Common myeloid progenitor, CD34-positive (primary cell): ENCODE data around the gene GNB1L.

Experiments used
- CTCF ChIA-PET: fragments of 350-600 bp; sonication (Branson Sonifier 250); formaldehyde crosslinking; loops from one replicate; lab custom pipeline; 2021; ENCODE audit warnings: antibody characterized with exemption; lab: Charles Lee
- POLR2A ChIA-PET: fragments of 350-600 bp; sonication (Branson Sonifier 250); formaldehyde crosslinking; loops from one replicate; lab custom pipeline; 2021; ENCODE audit warnings: antibody characterized with exemption; lab: Charles Lee
- DNase-seq, 3 donors: peaks; one replicate each; pipeline versions ENCODE4 v3.0.0 to v3.0.0-alpha.2; 2013
- H3K27ac ChIP-seq, 2 experiments: 1 replicate in 1 of 2; 2 replicates in 1 of 2; pipeline ENCODE4 v1.7.0; 2013; ENCODE audit warnings: inconsistent platforms in 2 of 2, low read length in 2 of 2, mild to moderate bottlenecking in 2 of 2, low read depth in 1 of 2, moderate library complexity in 1 of 2; ENCODE audit not compliant: severe bottlenecking in 2 of 2, insufficient read depth in 1 of 2, poor library complexity in 1 of 2
- H3K27me3 ChIP-seq, 5 experiments: replicated peaks in 2 of 5; 1 replicate in 3 of 5; 2 replicates in 2 of 5; pipeline versions ENCODE4 v1.6.1 to v1.7.0; 2013; ENCODE audit warnings: low read length in 4 of 5, mild to moderate bottlenecking in 2 of 5, moderate library complexity in 2 of 5, inconsistent platforms in 1 of 5; ENCODE audit not compliant: insufficient read depth in 5 of 5, control insufficient read depth in 4 of 5
- H3K36me3 ChIP-seq, 4 experiments: 1 replicate in 2 of 4; 2 replicates in 2 of 4; pipeline versions ENCODE4 v1.6.1 to v1.7.0; 2013; ENCODE audit warnings: low read length in 3 of 4, control low read depth in 1 of 4, mild to moderate bottlenecking in 1 of 4; ENCODE audit not compliant: control insufficient read depth in 4 of 4, insufficient read depth in 4 of 4
- H3K4me1 ChIP-seq, 4 experiments: 1 replicate in 3 of 4; 2 replicates in 1 of 4; pipeline versions ENCODE4 v1.6.1 to v1.7.1; 2013; ENCODE audit warnings: low read length in 3 of 4, mild to moderate bottlenecking in 3 of 4, control low read depth in 1 of 4, inconsistent platforms in 1 of 4, moderate library complexity in 1 of 4; ENCODE audit not compliant: control insufficient read depth in 4 of 4, insufficient read depth in 4 of 4; ENCODE audit errors: control extremely low read depth in 1 of 4
- H3K4me3 ChIP-seq, 7 experiments: 1 replicate in 4 of 7; 2 replicates in 3 of 7; pipeline versions ENCODE4 v1.5.1 to v1.7.0; 2013; ENCODE audit warnings: mild to moderate bottlenecking in 7 of 7, low read length in 6 of 7, moderate library complexity in 6 of 7, inconsistent platforms in 2 of 7, low read depth in 2 of 7, control low read depth in 1 of 7; ENCODE audit not compliant: insufficient read depth in 4 of 7, control insufficient read depth in 1 of 7; ENCODE audit errors: extremely low read depth in 1 of 7
- H3K9me3 ChIP-seq, 5 experiments: 1 replicate in 4 of 5; 2 replicates in 1 of 5; pipeline versions ENCODE4 v1.6.1 to v1.7.1; 2013; ENCODE audit warnings: low read length in 4 of 5, mild to moderate bottlenecking in 2 of 5, inconsistent platforms in 1 of 5, low read depth in 1 of 5, moderate library complexity in 1 of 5; ENCODE audit not compliant: control insufficient read depth in 4 of 5, insufficient read depth in 2 of 5; ENCODE audit errors: control extremely low read depth in 1 of 5
- WGBS: methylation state at CpG from one replicate; pipeline ENCODE4 v1.1.5; 2013; ENCODE audit not compliant: insufficient coverage; 5-methylcytosine and 5-hydroxymethylcytosine counted together

Gene GNB1L

GRCh38 chr22:19775496-19776325 is 79.0 kb downstream of the GNB1L start:
- H3K4me1 ChIP-seq = peaks cover 0 to 32% (median 27%) of the 10 kb centered on the region in 4 experiments
- no peak overlapping the region for H3K27ac ChIP-seq
- 95% methylated on average over 17 of the region's 24 CpGs for WGBS
- POLR2A ChIA-PET = no interaction called here
- CTCF ChIA-PET = interaction anchor here (0.6 to 2.3 kb wide), 6 partner anchors 8 to 116 kb away, joined by 3 to 8 read pairs (median 4); no protein-coding TSS in a partner anchor
- peaks cover 0 to 4% (median 2%) of the 10 kb centered on the region in 5 experiments for H3K27me3 ChIP-seq
- H3K9me3 ChIP-seq = no peaks in the 10 kb centered on the region
- DNase-seq = no peak
- no peak overlapping the region for H3K4me3 ChIP-seq
- H3K36me3 ChIP-seq = no peaks in the 10 kb centered on the region

DNA sequence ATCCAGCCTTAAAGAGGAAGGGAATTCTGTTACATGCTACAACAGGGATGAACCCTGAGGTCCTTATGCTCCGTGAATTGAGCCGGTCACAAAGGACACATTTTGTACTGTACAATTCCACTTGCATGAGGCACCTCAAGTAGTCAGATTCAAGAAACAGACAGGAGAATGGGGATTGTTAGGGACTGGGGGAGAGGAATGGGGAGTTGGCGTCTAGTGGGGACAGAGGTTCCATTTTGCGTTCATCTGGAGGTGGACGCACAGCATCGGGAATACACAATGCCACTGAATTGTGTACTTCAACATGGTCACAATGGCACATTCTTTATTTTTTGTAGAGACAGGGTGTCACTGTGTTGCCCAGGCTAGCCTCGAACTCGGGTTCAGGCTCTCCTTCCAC is 80.0 kb downstream of the GNB1L start:
- no peak for DNase-seq
- H3K27me3 ChIP-seq = peaks cover 0 to 11% (median 4%) of the 10 kb centered on the region in 5 experiments
- 96% methylated on average over 7 of the region's 8 CpGs for WGBS
- ChIA-PET CTCF (interaction anchor here (0.7 to 2.3 kb wide), 2 partner anchors 15 to 117 kb away, joined by 3 to 8 read pairs; no protein-coding TSS in a partner anchor), POLR2A (no interaction called here)
- no peaks in the 10 kb centered on the region for H3K36me3 ChIP-seq
- H3K4me1 ChIP-seq = peaks cover 0 to 28% (median 25%) of the 10 kb centered on the region in 4 experiments
- no peak overlapping the region for H3K4me3 ChIP-seq
- no peaks in the 10 kb centered on the region for H3K9me3 ChIP-seq
- H3K27ac ChIP-seq = peak overlapping the region in 1 of 2 experiments; percentile 31

DNA sequence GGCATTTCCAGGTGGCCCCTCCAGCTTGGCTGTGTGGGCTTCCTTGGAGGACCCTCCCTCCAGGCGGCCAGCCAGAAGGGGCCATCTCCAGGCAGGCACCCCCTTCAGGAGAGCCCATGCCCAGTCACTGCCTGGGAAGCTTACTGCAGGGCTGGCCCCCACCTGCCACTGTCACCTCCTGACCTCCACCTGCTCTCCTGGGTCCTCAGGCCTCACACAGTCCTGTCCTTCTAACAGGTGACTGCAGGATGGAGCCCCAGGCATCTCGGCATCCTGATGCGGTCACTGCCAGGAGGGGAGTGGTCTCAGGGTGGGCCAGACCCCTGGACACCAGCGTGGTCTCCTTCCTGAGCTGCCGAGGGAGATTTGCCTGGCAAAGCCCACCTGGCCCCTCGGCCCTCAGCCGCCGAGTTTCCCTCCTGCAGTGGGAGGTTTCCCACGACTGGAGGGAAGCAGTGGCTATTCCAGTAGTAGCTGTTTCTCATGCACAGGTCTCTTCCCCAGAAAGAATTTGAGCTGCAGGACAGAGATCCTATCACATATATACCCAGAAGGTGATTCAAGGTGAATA is 81.1 kb downstream of the GNB1L start:
- peak overlapping the region in 1 of 2 experiments; percentile 30 for H3K27ac ChIP-seq
- H3K9me3 ChIP-seq = no peaks in the 10 kb centered on the region
- H3K27me3 ChIP-seq = peaks cover 0 to 21% (median 7%) of the 10 kb centered on the region in 5 experiments
- no peak for DNase-seq
- 84% methylated on average over 9 of the region's 9 CpGs for WGBS
- H3K36me3 ChIP-seq = no peaks in the 10 kb centered on the region
- ChIA-PET CTCF (interaction anchor here (0.7 to 2.1 kb wide), 13 partner anchors 10 to 173 kb away, joined by 3 to 14 read pairs (median 3); no protein-coding TSS in a partner anchor), POLR2A (no interaction called here)
- peak overlapping the region in 2 of 7 experiments; percentile 35 to 53 for H3K4me3 ChIP-seq
- peaks cover 0 to 28% (median 25%) of the 10 kb centered on the region in 4 experiments for H3K4me1 ChIP-seq

DNA sequence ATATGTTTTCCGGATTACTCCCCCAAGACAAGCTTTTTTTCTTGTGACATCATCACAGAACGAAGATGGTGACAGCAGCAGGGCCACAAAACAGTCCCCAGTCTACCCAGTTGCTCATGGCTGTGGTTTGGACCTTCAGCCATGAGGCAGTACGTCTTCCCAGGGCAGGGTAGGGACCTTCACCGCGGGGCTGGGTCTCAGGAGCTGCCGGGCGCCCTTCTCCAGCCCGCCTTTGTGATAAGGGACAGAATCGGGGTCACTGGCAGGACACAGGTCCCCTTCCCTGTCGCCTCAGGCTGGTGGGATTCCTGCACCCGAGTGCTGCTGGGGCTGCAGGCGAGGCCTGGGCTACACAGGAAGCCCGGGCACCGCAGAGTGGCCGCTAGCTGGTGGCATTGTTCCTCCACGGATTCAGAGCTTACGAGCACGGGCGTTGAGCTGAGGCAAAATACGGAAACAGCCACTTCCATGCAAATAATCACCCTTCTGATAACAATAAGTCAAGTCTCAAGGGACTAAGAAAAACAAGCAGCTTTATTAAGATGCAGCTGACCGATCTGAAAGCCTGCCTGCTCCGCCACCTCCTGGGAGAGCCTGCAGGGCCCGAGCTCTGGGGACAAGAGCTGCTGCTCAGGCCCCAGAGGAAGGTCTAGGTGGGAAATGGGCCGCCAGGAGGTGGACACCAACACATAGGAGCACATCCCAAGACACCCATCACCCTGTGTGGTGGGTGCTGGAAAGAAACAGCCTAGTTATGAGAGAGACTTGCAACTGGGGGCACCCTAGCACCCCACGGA is 81.8 kb downstream of the GNB1L start:
- DNase-seq = peak; percentile 57 to 89 (median 85)
- Histone ChIP-seq H3K27me3 (peaks cover 0 to 28% (median 14%) of the 10 kb centered on the region in 5 experiments), H3K36me3 (no peaks in the 10 kb centered on the region), H3K27ac (peak overlapping the region in 1 of 2 experiments; percentile 30), H3K4me3 (peak overlapping the region in 3 of 7 experiments; percentile 35 to 53 (median 41)), H3K4me1 (peaks cover 0 to 35% (median 29%) of the 10 kb centered on the region in 4 experiments), H3K9me3 (no peaks in the 10 kb centered on the region)
- ChIA-PET CTCF (interaction anchor here (0.7 to 2.1 kb wide), 13 partner anchors 9 to 174 kb away, joined by 3 to 14 read pairs (median 4); no protein-coding TSS in a partner anchor), POLR2A (no interaction called here)
- WGBS = 7% methylated on average over 21 of the region's 25 CpGs

- DNase-seq = no peak
- POLR2A ChIA-PET = no interaction called here
- CTCF ChIA-PET = interaction anchor here (1.0 to 2.1 kb wide), 8 partner anchors 9 to 141 kb away, joined by 4 to 14 read pairs (median 6); no protein-coding TSS in a partner anchor
- WGBS = 55% methylated on average over 4 of the region's 4 CpGs
- Histone ChIP-seq H3K27me3 (peaks cover 0 to 33% (median 19%) of the 10 kb centered on the region in 5 experiments), H3K4me3 (peak overlapping the region in 1 of 7 experiments; percentile 35), H3K36me3 (no peaks in the 10 kb centered on the region), H3K4me1 (peaks cover 0 to 40% (median 34%) of the 10 kb centered on the region in 4 experiments), H3K9me3 (no peaks in the 10 kb centered on the region), H3K27ac (peak overlapping the region in 1 of 2 experiments; percentile 30)
Measured at GRCh38 chr22:19772422-19772672, 82.3 kb downstream of the GNB1L start.

- no peaks in the 10 kb centered on the region for H3K9me3 ChIP-seq
- no peak overlapping the region for H3K4me3 ChIP-seq
- no peak for DNase-seq
- ChIA-PET CTCF (interaction anchor here (0.6 to 1.7 kb wide), 4 partner anchors 19 to 188 kb away, joined by 3 to 7 read pairs (median 3); no protein-coding TSS in a partner anchor), POLR2A (no interaction called here)
- peaks cover 0 to 46% (median 38%) of the 10 kb centered on the region in 4 experiments for H3K4me1 ChIP-seq
- H3K27me3 ChIP-seq = peaks cover 0 to 49% (median 20%) of the 10 kb centered on the region in 5 experiments
- no peaks in the 10 kb centered on the region for H3K36me3 ChIP-seq
- 93% methylated on average over 24 of the region's 25 CpGs for WGBS
- no peak overlapping the region for H3K27ac ChIP-seq
Measured at GRCh38 chr22:19770349-19771220, 84.1 kb downstream of the GNB1L start.
